ENCODE results near the gene CPN2. TPM values are rescaled to one million over a fixed set of nuclear protein-coding genes. Genes with fewer than 3 reads are reported as not detected.

CPN2 gene
- total and polyA plus RNA-seq, 2 experiments from 2014 or later = 0.10 to 0.14 TPM

- no peaks in the 10 kb centered on the region for H3K36me3 Mint-ChIP-seq (ENCODE audit: low read depth)
- Histone ChIP-seq H3K36me3 (ENCODE audit: insufficient read depth) (no peaks in the 10 kb centered on the region), H4K20me1 (replicated peaks; ENCODE audit: insufficient read depth) (no peaks in the 10 kb centered on the region), H3K4me3 (no peak overlapping the region), H3K4me2 (no peak overlapping the region), H3K79me2 (replicated peaks; ENCODE audit: insufficient read depth) (no peaks in the 10 kb centered on the region), H2AFZ (no peak overlapping the region), H3K27ac (ENCODE audit: low read depth) (no peak overlapping the region), H3F3A (replicated peaks; ENCODE audit: low read depth) (0 out of 2 replicates have a peak, but pooled peaks cover 2% of the 10 kb centered on the region), H3K4me1 (ENCODE audit: insufficient read depth) (peaks cover 42% of the 10 kb centered on the region), H3K27me3 (ENCODE audit: insufficient read depth) (no peaks in the 10 kb centered on the region), H3K9me2 (ENCODE audit: insufficient read depth) (no peaks in the 10 kb centered on the region)
- H3K27me3 Mint-ChIP-seq (ENCODE audit: insufficient read depth, low read depth, poor library complexity) = peaks cover 29% of the 10 kb centered on the region
- no peaks in the 10 kb centered on the region for H3K9me3 Mint-ChIP-seq
- H3K4me1 Mint-ChIP-seq = peaks cover 49% of the 10 kb centered on the region
- no peak for DNase-seq (ENCODE audit: low spot score)
- H3K4me3 Mint-ChIP-seq = no peak overlapping the region
- no peak overlapping the region for H3K27ac Mint-ChIP-seq
- TF ChIP-seq, protein P1, sequence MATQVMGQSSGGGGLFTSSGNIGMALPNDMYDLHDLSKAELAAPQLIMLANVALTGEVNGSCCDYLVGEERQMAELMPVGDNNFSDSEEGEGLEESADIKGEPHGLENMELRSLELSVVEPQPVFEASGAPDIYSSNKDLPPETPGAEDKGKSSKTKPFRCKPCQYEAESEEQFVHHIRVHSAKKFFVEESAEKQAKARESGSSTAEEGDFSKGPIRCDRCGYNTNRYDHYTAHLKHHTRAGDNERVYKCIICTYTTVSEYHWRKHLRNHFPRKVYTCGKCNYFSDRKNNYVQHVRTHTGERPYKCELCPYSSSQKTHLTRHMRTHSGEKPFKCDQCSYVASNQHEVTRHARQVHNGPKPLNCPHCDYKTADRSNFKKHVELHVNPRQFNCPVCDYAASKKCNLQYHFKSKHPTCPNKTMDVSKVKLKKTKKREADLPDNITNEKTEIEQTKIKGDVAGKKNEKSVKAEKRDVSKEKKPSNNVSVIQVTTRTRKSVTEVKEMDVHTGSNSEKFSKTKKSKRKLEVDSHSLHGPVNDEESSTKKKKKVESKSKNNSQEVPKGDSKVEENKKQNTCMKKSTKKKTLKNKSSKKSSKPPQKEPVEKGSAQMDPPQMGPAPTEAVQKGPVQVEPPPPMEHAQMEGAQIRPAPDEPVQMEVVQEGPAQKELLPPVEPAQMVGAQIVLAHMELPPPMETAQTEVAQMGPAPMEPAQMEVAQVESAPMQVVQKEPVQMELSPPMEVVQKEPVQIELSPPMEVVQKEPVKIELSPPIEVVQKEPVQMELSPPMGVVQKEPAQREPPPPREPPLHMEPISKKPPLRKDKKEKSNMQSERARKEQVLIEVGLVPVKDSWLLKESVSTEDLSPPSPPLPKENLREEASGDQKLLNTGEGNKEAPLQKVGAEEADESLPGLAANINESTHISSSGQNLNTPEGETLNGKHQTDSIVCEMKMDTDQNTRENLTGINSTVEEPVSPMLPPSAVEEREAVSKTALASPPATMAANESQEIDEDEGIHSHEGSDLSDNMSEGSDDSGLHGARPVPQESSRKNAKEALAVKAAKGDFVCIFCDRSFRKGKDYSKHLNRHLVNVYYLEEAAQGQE (IDR thresholded peaks at IDR 0.05; ENCODE audit: unreplicated experiment) = no peak
- TF ChIP-seq ZNF462 (CRISPR knock-in tag; IDR thresholded peaks at IDR 0.05) (no peak), STAT1 (IDR thresholded peaks at IDR 0.05; ENCODE audit: unreplicated experiment) (no peak)
- no peak for ATAC-seq
Measured at GRCh38 chr3:194308601-194309449, 42.3 kb downstream of the CPN2 start.

All from GM23338 (cell line).